DND-41 (cell line): Measurements from ENCODE around the gene CACNA1S.

ENCODE experiments used
- ATAC-seq: fragments of 200-7000 bp; cut with Tn5 transposase; 3 replicates; pipeline ENCODE4 v1.9.1; 2021; ENCODE audit warnings: low read depth; ENCODE audit not compliant: insufficient read depth
- DNase-seq: peaks from one replicate; pipeline ENCODE4 v3.0.0-alpha.2; 2020
- H2AFZ ChIP-seq: 2 replicates; pipeline ENCODE4 v1.6.0; 2012; ENCODE audit warnings: low read depth, low read length
- H3K27ac ChIP-seq: 2 replicates; pipeline ENCODE4 v1.5.1; 2012; ENCODE audit warnings: low read length, inconsistent platforms
- H3K27me3 ChIP-seq: fragments of 200-600 bp; sonication (generic); 2 replicates; pipeline ENCODE4 v1.6.0; 2012; ENCODE audit warnings: low read length, mild to moderate bottlenecking, inconsistent platforms; ENCODE audit not compliant: insufficient read depth, poor library complexity
- H3K36me3 ChIP-seq: 2 replicates; pipeline ENCODE4 v1.5.1; 2012; ENCODE audit warnings: low read length, inconsistent platforms; ENCODE audit not compliant: insufficient read depth
- H3K4me1 ChIP-seq: 2 replicates; pipeline ENCODE4 v1.5.1; 2012; ENCODE audit warnings: mild to moderate bottlenecking, low read length; ENCODE audit not compliant: insufficient read depth
- H3K4me2 ChIP-seq: 2 replicates; pipeline ENCODE4 v1.6.0; 2012; ENCODE audit warnings: mild to moderate bottlenecking, moderate library complexity, low read length, inconsistent platforms; ENCODE audit not compliant: insufficient read depth
- H3K4me3 ChIP-seq, 2 experiments: fragments of 200-600 bp in 1 of 2; shearing (Covaris generic) in 1 of 2; 2 replicates each; pipeline ENCODE4 v1.5.1; 2012 to 2016; ENCODE audit warnings: inconsistent platforms in 2 of 2, low read length in 2 of 2, mild to moderate bottlenecking in 2 of 2, low read depth in 1 of 2, moderate library complexity in 1 of 2
- H3K79me2 ChIP-seq: 2 replicates; pipeline ENCODE4 v1.6.0; 2012; ENCODE audit warnings: low read length, inconsistent platforms; ENCODE audit not compliant: insufficient read depth
- H3K9ac ChIP-seq: 2 replicates; pipeline ENCODE4 v1.6.0; 2012; ENCODE audit warnings: low read depth, mild to moderate bottlenecking, inconsistent platforms, low read length, moderate library complexity
- H3K9me3 ChIP-seq: 2 replicates; pipeline ENCODE4 v1.5.1; 2012; ENCODE audit warnings: low read length, moderate library complexity, mild to moderate bottlenecking, inconsistent platforms; ENCODE audit not compliant: insufficient read depth, severe bottlenecking
- H4K20me1 ChIP-seq: 2 replicates; pipeline ENCODE4 v1.6.0; 2012; ENCODE audit warnings: low read length; ENCODE audit not compliant: insufficient read depth
- CTCF ChIP-seq: IDR thresholded peaks from 2 replicates; pipeline ENCODE4 v1.5.1; 2012; ENCODE audit warnings: borderline replicate concordance, low read length, moderate library complexity, mild to moderate bottlenecking; ENCODE audit not compliant: poor library complexity, severe bottlenecking; ENCODE audit errors: extremely low read depth
- EZH2 ChIP-seq: IDR thresholded peaks from 3 replicates; pipeline ENCODE4 v1.6.1; 2012; ENCODE audit warnings: borderline replicate concordance, low read depth, mild to moderate bottlenecking, moderate library complexity, low read length, inconsistent platforms; ENCODE audit not compliant: severe bottlenecking

Gene CACNA1S

DNA sequence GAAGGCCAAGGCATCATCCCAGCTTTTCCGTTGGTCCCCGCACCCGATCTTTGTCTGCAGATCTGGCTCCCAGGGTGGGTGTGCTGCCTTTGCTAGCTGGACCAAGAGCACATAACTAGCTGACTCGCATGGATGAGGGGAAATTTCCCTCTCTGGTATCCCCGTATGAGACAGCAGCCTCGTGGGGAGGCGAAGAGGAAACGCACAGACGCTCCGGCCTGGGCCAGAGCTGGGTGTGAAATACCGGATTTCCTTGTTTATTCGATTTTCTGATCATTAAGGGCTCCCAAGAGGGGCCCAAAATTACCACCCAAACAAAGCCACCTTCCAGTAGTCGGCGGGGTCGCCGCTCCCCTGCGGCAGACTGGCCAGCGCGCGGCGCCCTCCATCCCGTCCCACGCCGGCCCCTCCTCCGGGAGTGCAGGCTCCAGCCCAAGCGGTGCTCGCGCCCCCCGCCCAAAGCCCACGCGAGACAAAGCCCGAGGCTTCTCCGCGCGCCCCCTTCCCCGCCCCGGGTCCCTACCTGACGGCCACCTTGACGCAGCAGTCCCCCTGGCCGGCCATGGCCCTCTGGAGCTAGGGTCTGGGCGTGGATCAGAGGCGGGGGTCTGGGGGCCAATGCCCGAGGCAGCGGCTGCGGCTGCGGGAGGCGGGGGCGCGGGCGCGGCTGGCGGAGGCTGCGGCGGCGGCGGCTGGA lies 89.3 kb downstream of the CACNA1S start:
- H3K79me2 ChIP-seq: peaks cover 48% of the 10 kb centered on the region
- H3K4me2 ChIP-seq: peak overlapping the region; percentile 72
- ATAC-seq: no peak; the same call in 2 of the 3 replicates
- peak; percentile 48 for DNase-seq
- H3K27me3 ChIP-seq: no peaks in the 10 kb centered on the region
- peak overlapping the region; percentile 64 for H3K9ac ChIP-seq
- 0 out of 2 replicates have a peak, but pooled peaks cover 4% of the 10 kb centered on the region for H4K20me1 ChIP-seq
- H3K27ac ChIP-seq: peak overlapping the region; percentile 90
- H2AFZ ChIP-seq: peak overlapping the region; percentile 38
- peaks cover 58% of the 10 kb centered on the region for H3K4me1 ChIP-seq
- peak; percentile 17 for TF ChIP-seq CTCF
- TF ChIP-seq EZH2: no peak
- H3K9me3 ChIP-seq: no peaks in the 10 kb centered on the region
- no peaks in the 10 kb centered on the region for H3K36me3 ChIP-seq
- H3K4me3 ChIP-seq: peak overlapping the region; percentile 31 to 64; a peak in 3 of 4 replicates

DNA sequence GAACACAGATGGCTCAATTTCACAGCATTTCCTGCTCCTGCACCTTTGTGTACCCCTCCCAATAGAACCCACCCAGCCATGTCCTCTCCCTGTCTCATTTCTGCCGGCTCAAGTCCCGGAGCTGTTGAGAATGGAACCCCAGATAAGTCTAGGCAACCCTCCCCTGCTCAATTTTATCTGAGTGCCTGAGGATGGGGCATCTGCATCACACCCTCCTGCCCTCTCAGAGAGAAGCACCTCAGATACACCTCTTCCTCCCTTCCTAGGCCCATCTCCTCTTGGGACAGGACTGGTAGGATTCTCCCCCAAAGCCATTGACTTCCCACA lies 89.8 kb downstream of the CACNA1S start:
- H3K4me3 ChIP-seq: peak overlapping the region; percentile 31 to 64; a peak in 3 of 4 replicates
- peak overlapping the region; percentile 64 for H3K9ac ChIP-seq
- H3K4me2 ChIP-seq: peak overlapping the region; percentile 72

GRCh38 chr1:201021630-201022492 lies 90.4 kb downstream of the CACNA1S start:
- H3K27ac ChIP-seq: peak overlapping the region; percentile 90
- no peak for TF ChIP-seq EZH2
- TF ChIP-seq CTCF: no peak
- peak overlapping the region; percentile 31 to 64; a peak in 3 of 4 replicates for H3K4me3 ChIP-seq
- peak overlapping the region; percentile 64 for H3K9ac ChIP-seq
- no peaks in the 10 kb centered on the region for H3K27me3 ChIP-seq
- peak overlapping the region; percentile 72 for H3K4me2 ChIP-seq
- H3K36me3 ChIP-seq: no peaks in the 10 kb centered on the region
- H3K9me3 ChIP-seq: no peaks in the 10 kb centered on the region
- H3K4me1 ChIP-seq: peaks cover 69% of the 10 kb centered on the region
- H4K20me1 ChIP-seq: peaks cover 14% of the 10 kb centered on the region
- H2AFZ ChIP-seq: 0 out of 2 replicates have a peak overlapping the region, but pooled peaks have one; percentile 38
- ATAC-seq (peak; percentile 55), DNase-seq (peak; percentile 84)
- peaks cover 59% of the 10 kb centered on the region for H3K79me2 ChIP-seq

More for the DNA sequence above, 89.8 kb downstream of the CACNA1S start:
- ATAC-seq: no peak
- TF ChIP-seq CTCF (no peak), EZH2 (no peak)
- Histone ChIP-seq H3K9me3 (no peaks in the 10 kb centered on the region), H2AFZ (peak overlapping the region; percentile 38), H3K79me2 (peaks cover 53% of the 10 kb centered on the region), H3K36me3 (no peaks in the 10 kb centered on the region), H4K20me1 (peaks cover 8% of the 10 kb centered on the region; the same call in 1 of the 2 replicates), H3K27me3 (no peaks in the 10 kb centered on the region), H3K27ac (peak overlapping the region; percentile 90), H3K4me1 (peaks cover 63% of the 10 kb centered on the region)
- no peak for DNase-seq
